ENCODE results near the gene TMOD2.

GRCh38 chr15:51720201-51720995 lies 31.0 kb upstream of the TMOD2 start:
- TF ChIP-seq POLR2A (IDR thresholded peaks at IDR 0.05) = no peak
- TF ChIP-seq, protein P1, sequence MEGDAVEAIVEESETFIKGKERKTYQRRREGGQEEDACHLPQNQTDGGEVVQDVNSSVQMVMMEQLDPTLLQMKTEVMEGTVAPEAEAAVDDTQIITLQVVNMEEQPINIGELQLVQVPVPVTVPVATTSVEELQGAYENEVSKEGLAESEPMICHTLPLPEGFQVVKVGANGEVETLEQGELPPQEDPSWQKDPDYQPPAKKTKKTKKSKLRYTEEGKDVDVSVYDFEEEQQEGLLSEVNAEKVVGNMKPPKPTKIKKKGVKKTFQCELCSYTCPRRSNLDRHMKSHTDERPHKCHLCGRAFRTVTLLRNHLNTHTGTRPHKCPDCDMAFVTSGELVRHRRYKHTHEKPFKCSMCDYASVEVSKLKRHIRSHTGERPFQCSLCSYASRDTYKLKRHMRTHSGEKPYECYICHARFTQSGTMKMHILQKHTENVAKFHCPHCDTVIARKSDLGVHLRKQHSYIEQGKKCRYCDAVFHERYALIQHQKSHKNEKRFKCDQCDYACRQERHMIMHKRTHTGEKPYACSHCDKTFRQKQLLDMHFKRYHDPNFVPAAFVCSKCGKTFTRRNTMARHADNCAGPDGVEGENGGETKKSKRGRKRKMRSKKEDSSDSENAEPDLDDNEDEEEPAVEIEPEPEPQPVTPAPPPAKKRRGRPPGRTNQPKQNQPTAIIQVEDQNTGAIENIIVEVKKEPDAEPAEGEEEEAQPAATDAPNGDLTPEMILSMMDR (IDR thresholded peaks at IDR 0.05) = no peak

All from thyroid gland (tissue), 4 donors.